Measurements from ENCODE around the gene PDE4D. TPM values are rescaled to one million over a fixed set of nuclear protein-coding genes. Genes with fewer than 3 reads are reported as not detected.

Gene PDE4D
- total and polyA plus RNA-seq, 8 donors, result 1.5 to 7.1 (median 3.1) TPM

DNA sequence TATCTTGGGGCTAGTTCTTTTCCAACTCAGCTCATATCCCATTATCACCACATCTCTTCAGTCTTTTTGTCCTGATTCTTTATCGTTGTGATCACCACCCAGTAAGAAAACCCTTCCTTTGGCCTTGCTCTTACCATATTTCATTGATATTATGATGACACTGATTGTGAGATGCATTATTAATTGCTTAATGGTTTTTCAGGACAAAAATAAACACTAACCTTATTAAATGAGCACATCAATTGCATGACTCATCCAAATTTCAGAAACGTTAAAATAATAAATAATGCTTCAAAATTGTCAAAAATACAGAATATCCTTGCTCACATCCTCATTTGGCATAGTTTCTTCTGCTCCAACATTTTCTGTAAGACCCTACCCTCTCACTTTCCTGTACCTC, 270.7 kb downstream of the PDE4D start:
- WGBS, 2 donors, result 48 to 65% methylated on average over 2 of the region's 2 CpGs
- TF ChIP-seq, protein P1, sequence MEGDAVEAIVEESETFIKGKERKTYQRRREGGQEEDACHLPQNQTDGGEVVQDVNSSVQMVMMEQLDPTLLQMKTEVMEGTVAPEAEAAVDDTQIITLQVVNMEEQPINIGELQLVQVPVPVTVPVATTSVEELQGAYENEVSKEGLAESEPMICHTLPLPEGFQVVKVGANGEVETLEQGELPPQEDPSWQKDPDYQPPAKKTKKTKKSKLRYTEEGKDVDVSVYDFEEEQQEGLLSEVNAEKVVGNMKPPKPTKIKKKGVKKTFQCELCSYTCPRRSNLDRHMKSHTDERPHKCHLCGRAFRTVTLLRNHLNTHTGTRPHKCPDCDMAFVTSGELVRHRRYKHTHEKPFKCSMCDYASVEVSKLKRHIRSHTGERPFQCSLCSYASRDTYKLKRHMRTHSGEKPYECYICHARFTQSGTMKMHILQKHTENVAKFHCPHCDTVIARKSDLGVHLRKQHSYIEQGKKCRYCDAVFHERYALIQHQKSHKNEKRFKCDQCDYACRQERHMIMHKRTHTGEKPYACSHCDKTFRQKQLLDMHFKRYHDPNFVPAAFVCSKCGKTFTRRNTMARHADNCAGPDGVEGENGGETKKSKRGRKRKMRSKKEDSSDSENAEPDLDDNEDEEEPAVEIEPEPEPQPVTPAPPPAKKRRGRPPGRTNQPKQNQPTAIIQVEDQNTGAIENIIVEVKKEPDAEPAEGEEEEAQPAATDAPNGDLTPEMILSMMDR (IDR thresholded peaks at IDR 0.05), result no peak

DNA sequence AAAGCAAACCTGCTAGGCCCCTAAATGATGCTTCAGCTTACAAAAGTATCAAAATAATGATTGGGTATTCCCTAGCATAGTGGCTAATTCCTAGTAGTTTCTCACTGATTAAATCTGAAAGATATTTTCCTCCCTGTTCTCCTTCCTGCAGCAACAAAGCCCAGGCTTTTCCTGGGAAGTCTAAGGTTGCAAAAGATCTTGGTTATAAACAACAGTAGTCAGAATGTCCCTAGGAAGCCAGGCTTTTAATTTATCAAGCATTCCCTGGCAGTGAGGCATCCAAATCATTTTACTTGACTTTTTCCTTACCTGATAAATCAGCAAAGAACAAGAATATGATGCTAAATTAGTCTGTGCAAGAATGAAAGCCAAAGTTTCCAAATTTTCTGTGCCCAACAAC, 272.0 kb downstream of the PDE4D start:
- no peak for FAIRE-seq
- DNase-seq, result no peak
- no peak overlapping the region for H3K4me3 ChIP-seq
- H3K4me1 ChIP-seq, result no peaks in the 10 kb centered on the region
- TF ChIP-seq, protein P1 (IDR thresholded peaks at IDR 0.05), result no peak
- ATAC-seq, result no peak
- H3K9me3 ChIP-seq, result no peaks in the 10 kb centered on the region
- intact Hi-C loops (cut with DNase I), result no loop called here
- H3K27ac ChIP-seq, result no peak overlapping the region
- no peaks in the 10 kb centered on the region for H3K27me3 ChIP-seq
- no peaks in the 10 kb centered on the region for H3K36me3 ChIP-seq

More for the DNA sequence above, 270.7 kb downstream of the PDE4D start:
- no peaks in the 10 kb centered on the region for H3K9me3 ChIP-seq
- ATAC-seq (no peak), DNase-seq (no peak), FAIRE-seq (no peak)
- H3K4me1 ChIP-seq, result no peaks in the 10 kb centered on the region
- no peaks in the 10 kb centered on the region for H3K27me3 ChIP-seq
- H3K36me3 ChIP-seq, result no peaks in the 10 kb centered on the region
- intact Hi-C loops (cut with DNase I), result no loop called here
- H3K4me3 ChIP-seq, result no peak overlapping the region
- H3K27ac ChIP-seq, result no peak overlapping the region

DNA sequence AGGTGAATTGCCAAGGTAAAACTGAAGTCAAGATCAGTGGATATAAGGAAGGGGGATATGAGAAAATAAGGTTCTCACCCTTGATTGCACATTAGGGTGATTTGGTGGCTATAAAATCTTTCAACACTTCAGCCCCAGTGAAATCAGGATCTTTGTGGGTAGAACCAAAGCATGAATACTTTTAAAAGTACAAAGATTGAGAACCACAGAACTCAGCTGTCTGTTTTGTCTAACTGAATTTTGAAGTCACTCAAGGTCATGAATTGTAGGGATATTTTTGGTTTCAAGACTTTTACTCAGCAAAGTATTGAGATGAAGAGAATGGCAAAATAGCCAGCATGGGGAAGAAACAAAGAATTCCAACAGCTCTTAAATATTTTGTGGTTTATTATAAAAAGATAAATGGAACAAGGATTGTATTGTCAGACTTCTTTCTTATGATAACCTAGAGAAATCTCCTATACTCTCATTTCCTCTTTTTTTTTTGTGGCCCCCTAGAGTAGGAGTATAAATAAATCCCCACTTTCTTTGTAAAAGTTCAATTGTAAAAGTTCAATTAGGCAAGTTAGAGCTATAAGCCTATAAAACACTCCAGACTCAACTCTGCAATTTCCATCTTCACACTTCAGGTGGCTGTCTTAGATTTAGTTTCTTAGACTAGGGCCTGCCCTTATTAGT, 272.9 kb downstream of the PDE4D start:
- TF ChIP-seq, protein P1 (IDR thresholded peaks at IDR 0.05), result no peak
- DNase-seq, result no peak

GRCh38 chr5:59618644-59619043, 274.9 kb downstream of the PDE4D start:
- ATAC-seq, result no peak
- TF ChIP-seq, protein P1 (IDR thresholded peaks at IDR 0.05), result no peak
- H3K4me1 ChIP-seq, result no peaks in the 10 kb centered on the region
- intact Hi-C loops (cut with DNase I), result no loop called here
- no peaks in the 10 kb centered on the region for H3K27me3 ChIP-seq
- no peak overlapping the region for H3K27ac ChIP-seq
- FAIRE-seq, result no peak
- no peaks in the 10 kb centered on the region for H3K9me3 ChIP-seq
- DNase-seq, result no peak
- no peaks in the 10 kb centered on the region for H3K36me3 ChIP-seq
- no peak overlapping the region for H3K4me3 ChIP-seq
- 90 to 94% methylated on average over 3 of the region's 3 CpGs for WGBS, 2 donors

More for the DNA sequence above, 272.9 kb downstream of the PDE4D start:
- no peaks in the 10 kb centered on the region for H3K9me3 ChIP-seq
- H3K27me3 ChIP-seq, result no peaks in the 10 kb centered on the region
- no peaks in the 10 kb centered on the region for H3K36me3 ChIP-seq
- no peak for ATAC-seq
- H3K27ac ChIP-seq, result no peak overlapping the region
- H3K4me3 ChIP-seq, result no peak overlapping the region
- H3K4me1 ChIP-seq, result no peaks in the 10 kb centered on the region
- FAIRE-seq, result no peak
- intact Hi-C loops (cut with DNase I), result no loop called here

GRCh38 chr5:59617186-59617771, 276.2 kb downstream of the PDE4D start:
- ATAC-seq (peak; percentile 14 to 73 (median 58)), DNase-seq (no peak), FAIRE-seq (no peak)
- Histone ChIP-seq H3K27me3 (no peaks in the 10 kb centered on the region), H3K36me3 (no peaks in the 10 kb centered on the region), H3K4me1 (no peaks in the 10 kb centered on the region), H3K4me3 (no peak overlapping the region), H3K27ac (no peak overlapping the region), H3K9me3 (no peaks in the 10 kb centered on the region)
- TF ChIP-seq, protein P1 (IDR thresholded peaks at IDR 0.05), result no peak
- 57 to 61% methylated on average over 9 of the region's 9 CpGs for WGBS, 2 donors
- intact Hi-C loops (cut with DNase I), result no loop called here

All from pancreas (tissue), 10 donors.